Measurements from ENCODE around the gene DCANP1.

DNA sequence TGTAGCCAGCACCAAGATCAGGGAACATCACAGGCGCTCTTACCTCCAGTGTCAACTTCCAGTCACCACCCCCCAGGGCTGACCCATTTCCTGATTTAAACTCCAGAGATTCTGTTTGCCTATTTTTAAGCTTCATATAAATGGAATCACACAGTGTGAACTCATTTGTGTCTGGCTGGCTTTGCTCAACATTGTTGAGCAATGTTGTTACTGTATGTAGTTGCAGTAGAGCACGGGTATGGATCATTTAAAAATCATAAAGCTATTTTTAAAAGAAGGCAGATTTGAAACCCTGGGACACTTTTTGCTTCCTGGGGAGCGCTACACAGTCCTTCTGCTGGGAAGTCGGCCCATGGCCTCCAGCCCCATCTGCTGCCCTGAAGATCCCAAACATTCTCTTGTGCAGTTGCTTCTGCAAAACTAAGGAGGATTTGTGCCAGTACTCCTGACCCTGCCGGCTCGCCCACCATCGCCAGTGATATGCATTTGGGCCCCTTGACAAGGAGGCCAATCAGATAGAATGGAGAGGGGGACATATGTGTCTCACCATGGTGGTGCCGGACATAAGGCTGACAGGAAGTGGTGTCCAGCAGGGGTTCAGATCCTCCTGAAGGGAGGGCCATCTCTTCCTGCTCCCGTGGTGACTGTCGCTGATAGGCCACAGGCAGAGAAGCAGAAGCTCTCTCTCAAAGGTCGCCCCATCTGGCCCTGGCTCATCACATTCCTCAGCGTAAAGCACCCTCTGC is 13.3 kb downstream of the DCANP1 start:
- TF ChIP-seq CTCF (IDR thresholded peaks at IDR 0.05), result no peak
- TF ChIP-seq POLR2A (IDR thresholded peaks at IDR 0.05), result no peak
- TF ChIP-seq EP300 (IDR thresholded peaks at IDR 0.05), result no peak

All from ovary (tissue), 3 donors.